Coronary artery (tissue), 2 donors: ENCODE data around the gene ADAMTS6.

ENCODE experiments used
- DNase-seq: peaks from one replicate; pipeline ENCODE4 v3.0.0-alpha.2; 2017; ENCODE audit warnings: low spot score
- H3K27ac ChIP-seq, 2 donors: fragments of 200-600 bp; sonication (generic); one replicate each; pipeline ENCODE4 v1.5.1; 2016 to 2019
- H3K4me3 ChIP-seq: fragments of 200-600 bp; sonication (generic); 2 replicates; pipeline ENCODE4 v1.5.1; 2016; ENCODE audit warnings: mild to moderate bottlenecking, moderate library complexity
- TF ChIP-seq, protein P1 (sequence below): fragments of 200-600 bp; sonication (generic); IDR thresholded peaks from one replicate; pipeline ENCODE4 v1.5.1; 2019; ENCODE audit warnings: antibody characterized with exemption

Gene ADAMTS6

DNA sequence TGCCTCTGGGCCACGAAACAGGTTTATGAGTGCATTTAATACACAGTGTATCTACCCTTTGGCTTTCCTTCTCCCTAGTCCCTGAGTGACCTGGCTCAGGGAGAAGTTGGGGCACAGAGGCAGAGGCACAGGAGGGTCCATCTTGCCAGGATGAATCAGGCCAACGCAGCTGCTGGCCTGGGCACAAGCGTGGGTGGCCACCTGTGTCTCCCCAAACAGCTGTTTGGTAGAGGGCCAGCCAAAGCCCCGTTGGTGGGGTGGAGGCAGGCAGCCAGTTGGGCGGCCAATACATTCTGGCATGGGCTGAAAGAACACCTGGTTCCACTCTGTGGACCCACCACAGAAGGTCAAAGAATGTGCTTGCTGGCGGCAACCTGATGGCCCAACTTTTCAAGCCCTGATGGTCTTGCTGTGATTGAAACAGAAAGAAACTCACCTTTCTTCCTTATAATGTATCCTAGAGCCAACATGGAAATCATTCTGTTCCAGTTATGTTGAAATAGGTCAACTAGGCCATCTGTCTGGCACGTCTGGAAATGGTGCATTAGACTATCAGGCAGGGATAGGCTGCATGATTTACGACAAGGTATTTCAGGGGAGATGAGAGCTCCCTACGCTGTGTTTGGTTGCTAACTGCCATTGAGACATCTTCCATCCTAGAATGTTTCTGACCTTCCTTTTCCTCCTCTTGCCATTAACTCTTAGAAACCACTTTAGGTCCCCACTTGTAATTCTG lies 337.4 kb downstream of the ADAMTS6 start:
- Histone ChIP-seq H3K27ac (no peak overlapping the region), H3K4me3 (no peak overlapping the region)
- TF ChIP-seq, protein P1, sequence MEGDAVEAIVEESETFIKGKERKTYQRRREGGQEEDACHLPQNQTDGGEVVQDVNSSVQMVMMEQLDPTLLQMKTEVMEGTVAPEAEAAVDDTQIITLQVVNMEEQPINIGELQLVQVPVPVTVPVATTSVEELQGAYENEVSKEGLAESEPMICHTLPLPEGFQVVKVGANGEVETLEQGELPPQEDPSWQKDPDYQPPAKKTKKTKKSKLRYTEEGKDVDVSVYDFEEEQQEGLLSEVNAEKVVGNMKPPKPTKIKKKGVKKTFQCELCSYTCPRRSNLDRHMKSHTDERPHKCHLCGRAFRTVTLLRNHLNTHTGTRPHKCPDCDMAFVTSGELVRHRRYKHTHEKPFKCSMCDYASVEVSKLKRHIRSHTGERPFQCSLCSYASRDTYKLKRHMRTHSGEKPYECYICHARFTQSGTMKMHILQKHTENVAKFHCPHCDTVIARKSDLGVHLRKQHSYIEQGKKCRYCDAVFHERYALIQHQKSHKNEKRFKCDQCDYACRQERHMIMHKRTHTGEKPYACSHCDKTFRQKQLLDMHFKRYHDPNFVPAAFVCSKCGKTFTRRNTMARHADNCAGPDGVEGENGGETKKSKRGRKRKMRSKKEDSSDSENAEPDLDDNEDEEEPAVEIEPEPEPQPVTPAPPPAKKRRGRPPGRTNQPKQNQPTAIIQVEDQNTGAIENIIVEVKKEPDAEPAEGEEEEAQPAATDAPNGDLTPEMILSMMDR, result no peak
- no peak for DNase-seq

DNA sequence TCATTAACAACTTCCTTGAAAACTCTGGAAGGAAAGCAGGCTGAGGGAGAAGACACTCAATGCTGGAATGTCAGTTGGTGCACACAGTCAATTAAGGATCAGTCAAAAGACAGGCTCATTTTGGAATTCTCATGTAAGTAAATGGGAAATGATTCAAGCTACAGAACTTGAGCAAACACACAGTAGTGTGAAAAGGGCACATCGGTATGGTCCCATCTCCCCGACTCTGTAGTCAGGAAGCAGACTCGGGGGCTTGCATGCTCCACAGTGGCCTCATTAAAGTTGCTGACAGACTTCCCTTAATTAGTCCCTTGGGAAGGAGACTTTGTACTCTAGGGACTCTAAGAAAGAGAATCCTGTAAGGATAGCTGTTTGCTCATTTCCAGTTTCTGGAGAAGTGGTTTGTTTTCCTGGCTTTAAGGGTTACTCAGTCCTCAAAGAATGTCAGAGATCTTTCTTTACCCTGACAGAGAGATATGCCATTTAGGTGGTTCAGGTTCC lies 339.2 kb downstream of the ADAMTS6 start:
- no peak overlapping the region for H3K4me3 ChIP-seq
- TF ChIP-seq, protein P1, result no peak
- DNase-seq, result no peak
- no peak overlapping the region for H3K27ac ChIP-seq

DNA sequence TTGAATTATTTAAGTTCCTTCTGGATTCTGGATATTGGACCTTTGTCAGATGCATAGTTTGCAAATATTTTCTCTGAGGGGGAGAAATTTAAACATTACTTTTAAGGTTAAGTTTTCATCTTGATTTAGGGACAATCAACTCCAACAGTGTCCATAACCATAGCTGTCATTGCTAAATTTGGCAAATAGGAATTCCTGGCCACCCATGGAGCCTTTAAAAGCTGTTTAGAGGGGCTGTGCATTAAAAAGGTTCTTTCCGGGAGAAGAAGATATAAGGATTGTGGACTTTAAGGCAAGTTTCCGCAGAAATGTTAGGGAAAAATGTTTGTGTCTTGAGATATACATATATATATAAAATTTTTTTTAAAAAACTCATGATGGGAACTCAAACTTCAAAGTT lies 339.7 kb downstream of the ADAMTS6 start:
- no peak overlapping the region for H3K27ac ChIP-seq
- DNase-seq, result no peak
- no peak overlapping the region for H3K4me3 ChIP-seq
- TF ChIP-seq, protein P1, result no peak

DNA sequence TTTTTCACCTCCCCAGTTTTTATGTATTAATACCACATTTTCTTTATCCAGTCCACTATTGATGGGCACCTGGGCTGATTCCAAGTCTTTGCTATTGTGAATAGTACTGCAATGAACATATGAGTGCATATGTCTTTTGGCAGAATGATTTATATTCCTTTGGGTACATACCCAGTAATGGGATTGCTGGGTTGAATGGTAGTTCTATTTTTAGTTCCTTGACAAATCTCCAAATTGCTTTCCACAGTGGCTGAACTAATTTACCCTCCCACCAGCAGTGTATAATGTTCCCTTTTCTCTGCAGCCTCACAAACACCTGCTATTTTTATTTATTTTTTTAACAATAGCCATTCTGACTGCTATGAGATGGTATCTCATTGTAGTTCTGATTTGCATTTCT lies 340.2 kb downstream of the ADAMTS6 start:
- Histone ChIP-seq H3K4me3 (no peak overlapping the region), H3K27ac (no peak overlapping the region)
- TF ChIP-seq, protein P1, result no peak
- DNase-seq, result no peak

DNA sequence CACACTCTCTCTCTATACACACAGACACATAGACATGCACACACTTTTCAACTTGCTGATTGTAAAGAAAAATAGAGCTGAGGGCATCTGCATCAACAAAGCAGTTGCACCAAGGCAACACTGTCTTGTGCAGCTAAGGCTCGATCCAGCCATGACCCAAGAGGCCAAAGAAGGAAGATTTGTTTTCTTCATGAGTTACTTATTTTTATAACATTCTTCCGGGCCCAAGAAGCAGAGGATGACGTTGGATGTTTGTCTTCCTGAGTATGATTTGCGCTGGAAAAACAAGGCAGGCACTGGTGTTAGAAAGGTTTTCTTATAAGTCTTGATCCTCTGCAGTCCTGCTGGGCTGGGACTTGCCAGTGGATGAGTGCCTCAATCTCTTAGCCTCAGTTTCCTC lies 344.1 kb downstream of the ADAMTS6 start:
- TF ChIP-seq, protein P1, result no peak
- DNase-seq, result no peak
- Histone ChIP-seq H3K27ac (peak overlapping the region in 1 of 2 donors; percentile 29), H3K4me3 (no peak overlapping the region)

DNA sequence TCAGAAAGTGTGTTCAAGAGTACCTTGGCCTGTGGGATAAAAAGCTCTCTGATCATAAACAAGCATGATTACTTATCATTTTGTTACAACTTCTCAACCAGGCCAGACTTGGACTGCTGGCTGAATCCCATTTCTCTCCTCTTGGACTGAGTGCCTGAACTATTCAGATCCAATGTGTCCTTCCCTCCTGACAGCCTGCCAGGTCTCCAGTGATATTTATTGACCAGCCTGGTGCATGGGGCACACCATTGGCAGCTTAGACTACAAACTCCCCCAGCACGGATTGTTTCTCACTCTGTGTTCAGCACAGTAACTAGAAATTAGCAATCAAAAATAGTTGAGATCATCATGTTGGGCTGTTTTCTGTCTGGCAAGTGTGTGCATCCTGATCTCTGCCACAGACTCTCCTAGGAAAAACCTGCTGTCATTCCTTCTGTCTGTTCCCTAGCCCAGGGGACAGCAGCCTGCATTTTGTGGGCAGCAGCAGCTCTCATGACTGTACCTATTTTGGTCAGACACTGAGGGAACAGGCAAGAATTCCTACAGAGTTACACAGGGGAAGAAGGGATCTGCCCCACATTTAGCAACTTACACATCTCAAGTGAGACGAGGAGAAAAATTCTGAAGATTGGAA lies 348.1 kb downstream of the ADAMTS6 start:
- no peak for DNase-seq
- TF ChIP-seq, protein P1, result no peak

DNA sequence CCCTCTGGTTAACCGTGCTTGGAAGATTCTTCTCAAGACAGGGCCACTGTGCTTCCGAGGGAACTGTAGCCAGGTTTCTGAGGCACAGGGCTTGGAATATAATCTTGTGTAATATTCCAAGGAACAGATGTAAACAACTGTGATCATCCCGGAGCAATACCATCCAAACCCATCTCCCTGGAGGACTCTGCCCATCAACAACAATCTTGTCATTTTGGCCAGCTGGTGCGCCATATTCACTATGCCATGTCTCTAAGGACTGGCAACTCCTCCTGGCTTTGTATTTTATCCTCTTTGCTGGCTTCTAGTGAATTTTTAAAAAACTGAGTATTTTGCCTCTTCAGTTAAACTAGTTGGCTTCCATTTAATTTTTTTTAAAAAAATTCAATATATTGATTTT lies 349.3 kb downstream of the ADAMTS6 start:
- H3K27ac ChIP-seq, result no peak overlapping the region
- DNase-seq, result no peak
- TF ChIP-seq, protein P1, result no peak
- no peak overlapping the region for H3K4me3 ChIP-seq

More for the DNA sequence above, 348.1 kb downstream of the ADAMTS6 start:
- Histone ChIP-seq H3K4me3 (no peak overlapping the region), H3K27ac (peak overlapping the region; percentile 31 to 85)
